HepG2 (cell line): Measurements from ENCODE around the gene ATL2. TPM values are rescaled to one million over a fixed set of nuclear protein-coding genes. Genes with fewer than 3 reads are reported as not detected.

Experiments used
- ATAC-seq: fragments of 200-7000 bp; cut with Tn5 transposase; 3 replicates; pipeline ENCODE4 v1.9.1; 2020; ENCODE audit warnings: mild to moderate bottlenecking, moderate library complexity
- BruUV-seq: library from RNA; stranded (reverse); fragments of 400-500 nt; replicated peaks from 2 replicates; lab custom pipeline; 2021; lab: Mats Ljungman, UMichigan
- CTCF ChIA-PET: fragments of 300-600 bp; formaldehyde crosslinking; extraction: SDS; loops from one replicate; lab custom pipeline; 2021; ENCODE audit warnings: low total read pairs, inconsistent platforms, low intra/inter-chr PET ratio; lab: Yijun Ruan, JAX
- POLR2A ChIA-PET: fragments of 350-600 bp; sonication (Branson Sonifier 250); formaldehyde crosslinking; loops from one replicate; lab custom pipeline; 2020; ENCODE audit warnings: antibody characterized with exemption, inconsistent platforms; lab: Yijun Ruan, JAX
- DNase-seq: peaks from one replicate; pipeline ENCODE4 v3.0.0-alpha.2; 2015; ENCODE audit warnings: low spot score
- FAIRE-seq: peaks from 3 replicates; lab custom pipeline; 2011; peaks lifted over from hg19 to GRCh38; lab: Jason Lieb, UNC
- H2AFZ ChIP-seq: one replicate; pipeline ENCODE4 v1.6.1; 2011; ENCODE audit warnings: low read length, inconsistent platforms
- H3K27ac ChIP-seq: fragments of 300-600 bp; 3 replicates; pipeline ENCODE4 v1.8.0; 2011; ENCODE audit warnings: mixed run types, mild to moderate bottlenecking, mixed read lengths, low read length, inconsistent platforms; ENCODE audit not compliant: insufficient read depth; ENCODE audit errors: extremely low read length
- H3K27me3 ChIP-seq, 2 experiments: fragments of 200-600 bp in 1 of 2; 2 replicates in 1 of 2; 3 replicates in 1 of 2; pipeline versions ENCODE4 v1.6.0 to v1.8.0; 2011; ENCODE audit warnings: low read length in 2 of 2, mild to moderate bottlenecking in 2 of 2, moderate library complexity in 2 of 2, inconsistent platforms in 1 of 2; ENCODE audit not compliant: insufficient read depth in 2 of 2, control insufficient read depth in 1 of 2
- H3K36me3 ChIP-seq, 2 experiments: fragments of 200-600 bp in 1 of 2; replicated peaks in 1 of 2; 2 replicates in 1 of 2; 3 replicates in 1 of 2; pipeline versions ENCODE4 v1.5.1 to v1.8.0; 2011; ENCODE audit warnings: low read length in 2 of 2, inconsistent platforms in 1 of 2; ENCODE audit not compliant: insufficient read depth in 2 of 2, control insufficient read depth in 1 of 2
- H3K4me1 ChIP-seq: 2 replicates; pipeline ENCODE4 v1.5.1; 2012; ENCODE audit warnings: low read length, inconsistent platforms; ENCODE audit not compliant: insufficient read depth
- H3K4me2 ChIP-seq: 2 replicates; pipeline ENCODE4 v1.6.0; 2011; ENCODE audit warnings: low read depth, low read length, inconsistent platforms
- H3K4me3 ChIP-seq, 3 experiments: fragments of 200-600 bp in 1 of 3; sonication (generic), shearing (Covaris generic) in 1 of 3; replicated peaks in 1 of 3; 2 replicates each; pipeline ENCODE4 v1.5.1; 2011 to 2016; ENCODE audit warnings: low read length in 3 of 3, inconsistent platforms in 2 of 3, low read depth in 2 of 3, mild to moderate bottlenecking in 2 of 3, control low read depth in 1 of 3, mixed read lengths in 1 of 3; ENCODE audit not compliant: insufficient read depth in 1 of 3
- H3K79me2 ChIP-seq: one replicate; pipeline ENCODE4 v1.6.1; 2011; ENCODE audit warnings: low read length, inconsistent platforms; ENCODE audit not compliant: insufficient read depth
- H3K9ac ChIP-seq: 2 replicates; pipeline ENCODE4 v1.6.0; 2011; ENCODE audit warnings: mild to moderate bottlenecking, low read depth, low read length, inconsistent platforms; ENCODE audit not compliant: insufficient read depth
- H3K9me3 ChIP-seq: 2 replicates; pipeline ENCODE4 v1.5.1; 2012; ENCODE audit warnings: mild to moderate bottlenecking, low read length
- H4K20me1 ChIP-seq: 2 replicates; pipeline ENCODE4 v1.6.0; 2011; ENCODE audit warnings: inconsistent platforms, mild to moderate bottlenecking, low read length, moderate library complexity; ENCODE audit not compliant: insufficient read depth
- CBX2 ChIP-seq, 2 experiments: fragments of 200-600 bp in 1 of 2; sonication (generic); formaldehyde crosslinking in 1 of 2; IDR thresholded peaks; 2 replicates each; pipeline versions ENCODE4 v1.7.0 to v1.8.1; 2018 to 2022; ENCODE audit warnings: low read depth in 2 of 2, low read length in 1 of 2, mild to moderate bottlenecking in 1 of 2, missing genetic modification reagents in 1 of 2
- SOX13 ChIP-seq, 3 experiments: fragments of 450-650 bp in 1 of 3; sonication (generic) in 1 of 3; formaldehyde crosslinking in 1 of 3; IDR thresholded peaks in 2 of 3; conservative IDR thresholded peaks in 1 of 3; 2 replicates each; pipeline versions ENCODE4 v1.5.0 to v1.6.1; 2016 to 2020; ENCODE audit warnings: antibody characterized with exemption in 1 of 3, mild to moderate bottlenecking in 1 of 3, missing compliant biosample characterization in 1 of 3, missing genetic modification reagents in 1 of 3, moderate library complexity in 1 of 3
- WGBS: methylation state at CpG from one replicate; pipeline ENCODE4 v1.1.6; 2017; ENCODE audit warnings: low lambda C conversion rate; 5-methylcytosine and 5-hydroxymethylcytosine counted together
- in situ Hi-C: cut with HindIII; loops from 2 replicates; pipeline ENCODE4 v1.10.0; 2017; ENCODE audit warnings: low pct_unique_long_range_greater_than_20kb; ENCODE audit not compliant: extremely low pct_ligation_motif_present
- intact Hi-C: fragments of 100-400 bp; cut with micrococcal nuclease; formaldehyde crosslinking; loops from one replicate; pipeline ENCODE4 v1.10.0; 2022; ENCODE audit not compliant: unreplicated experiment
- polyA plus RNA-seq, 8 experiments: library from polyadenylated mRNA; depleted of rRNA in 3 of 8; stranded (reverse) in 7 of 8; unstranded in 1 of 8; fragments of >200 nt; fragmentation: Illumina TruSeq in 4 of 8; extraction: Trizol in 4 of 8; gene quantifications; 2 replicates each; pipeline versions ENCODE4 v1.2.1 to v1.2.3, GENCODE V29; 2011 to 2016; ENCODE audit warnings: low read depth in 4 of 8, missing spikeins in 1 of 8, mixed read lengths in 1 of 8; ENCODE audit not compliant: insufficient read depth in 1 of 8
- total RNA-seq, 5 experiments: library from RNA; depleted of rRNA; stranded (reverse); fragments of >200 nt; fragmentation: Illumina TruSeq; extraction: Trizol; gene quantifications; 2 replicates each; pipeline ENCODE4 v1.2.3, GENCODE V29; 2016; ENCODE audit warnings: low read depth in 1 of 5
- TF ChIP-seq, protein P1 (sequence below): IDR thresholded peaks from 2 replicates; pipeline ENCODE4 v1.6.1; 2016
- TF ChIP-seq, protein P2 (sequence below): sonication (generic); formaldehyde crosslinking; IDR thresholded peaks from 2 replicates; pipeline ENCODE4 v1.4.0; 2020; ENCODE audit warnings: low read depth, mild to moderate bottlenecking, missing genetic modification reagents
- TF ChIP-seq, protein P3 (sequence below): sonication (generic); formaldehyde crosslinking; IDR thresholded peaks from 2 replicates; pipeline ENCODE4 v1.4.0; 2020; ENCODE audit warnings: mild to moderate bottlenecking, missing genetic modification reagents

Gene ATL2
- total and polyA plus RNA-seq, 2 of the 13 experiments (the other 11 are each of a cell fraction or from before 2014, with no cell fraction given), result 56.5 to 119 TPM

DNA sequence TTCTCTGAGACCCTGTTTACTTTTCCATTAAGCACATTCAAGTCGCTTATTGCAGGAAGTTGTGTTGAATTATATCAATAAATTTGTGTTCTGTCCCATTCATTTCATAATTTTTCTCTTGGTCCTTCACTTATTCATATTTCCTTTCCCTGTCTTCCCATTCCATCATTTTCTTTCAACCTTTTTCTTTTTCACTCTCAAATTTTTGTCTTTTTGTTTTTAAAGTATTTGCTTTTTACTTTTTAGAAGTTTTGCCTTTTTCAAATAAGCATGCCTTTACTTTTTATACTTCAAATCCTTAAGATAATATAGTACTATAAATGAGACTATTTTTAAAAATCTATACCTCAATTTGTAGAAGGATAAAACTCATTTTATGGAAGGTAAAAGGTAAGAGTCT lies 120.5 kb downstream of the ATL2 start:
- BruUV-seq, result no TSS peak
- H3K36me3 ChIP-seq, result no peaks in the 10 kb centered on the region

GRCh38 chr2:38255211-38255610 lies 121.9 kb downstream of the ATL2 start:
- Histone ChIP-seq H3K4me2 (no peak overlapping the region), H3K4me1 (no peaks in the 10 kb centered on the region), H3K36me3 (no peaks in the 10 kb centered on the region), H3K27me3 (peaks cover 0 to 5% of the 10 kb centered on the region in 2 experiments; a peak in 2 of 5 replicates), H3K79me2 (no peaks in the 10 kb centered on the region), H2AFZ (no peak overlapping the region), H3K9ac (no peak overlapping the region), H3K27ac (no peak overlapping the region), H3K4me3 (no peak overlapping the region), H4K20me1 (no peaks in the 10 kb centered on the region), H3K9me3 (no peaks in the 10 kb centered on the region)
- no peak for ATAC-seq
- CTCF ChIA-PET, result no interaction called here
- FAIRE-seq, result no peak
- 62% methylated on average over 3 of the region's 3 CpGs for WGBS
- DNase-seq, result no peak
- POLR2A ChIA-PET, result no interaction called here
- BruUV-seq, result no TSS peak
- intact Hi-C loops, result no loop called here
- in situ Hi-C loops, result no loop called here
- TF ChIP-seq, protein P1, sequence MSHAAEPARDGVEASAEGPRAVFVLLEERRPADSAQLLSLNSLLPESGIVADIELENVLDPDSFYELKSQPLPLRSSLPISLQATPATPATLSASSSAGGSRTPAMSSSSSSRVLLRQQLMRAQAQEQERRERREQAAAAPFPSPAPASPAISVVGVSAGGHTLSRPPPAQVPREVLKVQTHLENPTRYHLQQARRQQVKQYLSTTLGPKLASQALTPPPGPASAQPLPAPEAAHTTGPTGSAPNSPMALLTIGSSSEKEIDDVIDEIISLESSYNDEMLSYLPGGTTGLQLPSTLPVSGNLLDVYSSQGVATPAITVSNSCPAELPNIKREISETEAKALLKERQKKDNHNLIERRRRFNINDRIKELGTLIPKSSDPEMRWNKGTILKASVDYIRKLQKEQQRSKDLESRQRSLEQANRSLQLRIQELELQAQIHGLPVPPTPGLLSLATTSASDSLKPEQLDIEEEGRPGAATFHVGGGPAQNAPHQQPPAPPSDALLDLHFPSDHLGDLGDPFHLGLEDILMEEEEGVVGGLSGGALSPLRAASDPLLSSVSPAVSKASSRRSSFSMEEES (CRISPR knock-in tag), result no peak
- TF ChIP-seq SOX13 (IDR thresholded peaks at IDR 0.05) (no peak), SOX13 (CRISPR knock-in tag; conservative IDR thresholded peaks at IDR 0.05 in 1 of 2, IDR thresholded peaks at IDR 0.05 in 1 of 2) (no peak)

More for the DNA sequence above, 120.5 kb downstream of the ATL2 start:
- intact Hi-C loops, result no loop called here
- peaks cover 0 to 13% of the 10 kb centered on the region in 2 experiments; a peak in 2 of 5 replicates for H3K27me3 ChIP-seq
- WGBS, result 15% methylated on average over 1 of the region's 1 CpG
- CTCF ChIA-PET, result no interaction called here
- TF ChIP-seq, protein P2, sequence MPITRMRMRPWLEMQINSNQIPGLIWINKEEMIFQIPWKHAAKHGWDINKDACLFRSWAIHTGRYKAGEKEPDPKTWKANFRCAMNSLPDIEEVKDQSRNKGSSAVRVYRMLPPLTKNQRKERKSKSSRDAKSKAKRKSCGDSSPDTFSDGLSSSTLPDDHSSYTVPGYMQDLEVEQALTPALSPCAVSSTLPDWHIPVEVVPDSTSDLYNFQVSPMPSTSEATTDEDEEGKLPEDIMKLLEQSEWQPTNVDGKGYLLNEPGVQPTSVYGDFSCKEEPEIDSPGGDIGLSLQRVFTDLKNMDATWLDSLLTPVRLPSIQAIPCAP, result no peak
- peak; percentile 53; the same call in 1 of the 2 replicates for TF ChIP-seq CBX2 (IDR thresholded peaks at IDR 0.05; ENCODE audit: low read depth, low read length)
- no peak for TF ChIP-seq CBX2 (CRISPR knock-in tag; IDR thresholded peaks at IDR 0.05; ENCODE audit: low read depth)
- TF ChIP-seq, protein P3, sequence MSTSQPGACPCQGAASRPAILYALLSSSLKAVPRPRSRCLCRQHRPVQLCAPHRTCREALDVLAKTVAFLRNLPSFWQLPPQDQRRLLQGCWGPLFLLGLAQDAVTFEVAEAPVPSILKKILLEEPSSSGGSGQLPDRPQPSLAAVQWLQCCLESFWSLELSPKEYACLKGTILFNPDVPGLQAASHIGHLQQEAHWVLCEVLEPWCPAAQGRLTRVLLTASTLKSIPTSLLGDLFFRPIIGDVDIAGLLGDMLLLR (CRISPR knock-in tag), result no peak
- H3K27ac ChIP-seq, result no peak overlapping the region
- in situ Hi-C loops, result no loop called here
- no peaks in the 10 kb centered on the region for H4K20me1 ChIP-seq
- no peak overlapping the region for H3K4me3 ChIP-seq
- POLR2A ChIA-PET, result no interaction called here
- H3K4me2 ChIP-seq, result no peak overlapping the region
- FAIRE-seq (no peak), ATAC-seq (no peak), DNase-seq (no peak)
- no peak overlapping the region for H2AFZ ChIP-seq
- H3K9me3 ChIP-seq, result no peaks in the 10 kb centered on the region
- no peaks in the 10 kb centered on the region for H3K4me1 ChIP-seq
- no peaks in the 10 kb centered on the region for H3K79me2 ChIP-seq
- H3K9ac ChIP-seq, result no peak overlapping the region
